HG03108 (cell line): ENCODE data around the gene BAIAP2L1.

ENCODE experiments used
- ATAC-seq: cut with Tn5 transposase; IDR thresholded peaks from one replicate; pipeline ENCODE4 v1.9.1; 2021; ENCODE audit warnings: moderate library complexity; ENCODE audit not compliant: unreplicated experiment

Gene BAIAP2L1

DNA sequence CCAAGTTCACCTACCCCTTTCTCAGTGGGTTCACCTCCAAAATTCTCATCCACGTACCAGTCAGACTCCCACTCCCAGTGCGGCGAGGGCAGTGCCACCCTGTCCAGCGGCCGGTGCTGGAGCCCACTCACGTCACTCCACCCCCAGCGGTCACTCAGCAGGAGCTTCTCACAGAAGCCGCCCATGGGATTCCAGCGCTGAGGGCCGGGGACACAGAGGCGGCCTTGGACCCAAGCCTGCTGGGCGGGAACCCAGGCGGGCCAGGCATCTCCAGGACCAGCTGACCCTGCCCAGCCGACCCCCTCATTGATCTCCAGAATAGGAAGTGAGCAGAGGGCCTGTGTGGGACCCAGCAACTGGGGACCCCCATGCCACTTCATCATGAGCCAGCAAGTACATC is 156.0 kb downstream of the BAIAP2L1 start:
- ATAC-seq, result no peak

DNA sequence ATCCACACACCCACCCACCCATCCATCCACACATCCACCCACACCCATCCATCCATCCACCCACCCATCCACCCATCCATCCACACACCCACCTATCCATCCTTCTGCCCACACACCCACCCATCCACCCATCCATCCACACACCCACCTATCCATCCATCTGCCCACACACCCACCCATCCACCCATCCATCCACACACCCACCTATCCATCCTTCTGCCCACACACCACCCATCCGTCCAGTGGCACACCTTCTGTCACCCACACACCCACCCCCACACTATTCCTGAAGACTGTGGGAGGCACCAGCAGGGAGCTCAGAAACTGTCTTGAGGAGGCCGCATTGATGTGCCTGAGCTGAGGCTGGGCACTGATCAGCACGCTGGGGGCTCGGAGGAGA is 158.0 kb downstream of the BAIAP2L1 start:
- ATAC-seq, result no peak

DNA sequence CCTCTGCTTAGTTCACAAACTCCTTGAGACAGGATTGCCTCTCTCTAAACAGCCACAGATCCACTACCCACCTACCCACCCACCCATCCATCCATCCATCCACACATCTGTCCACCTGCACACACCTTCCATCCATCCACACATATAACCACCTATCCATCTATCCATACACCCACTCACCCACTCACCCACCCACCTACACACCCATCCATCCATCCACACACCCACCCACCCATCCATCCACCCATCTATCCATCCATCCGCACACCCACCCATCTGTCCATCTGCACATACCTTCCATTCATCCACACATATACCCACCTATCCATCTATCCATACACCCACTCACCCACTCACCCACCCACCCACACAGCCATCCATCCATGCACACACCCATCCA is 158.5 kb downstream of the BAIAP2L1 start:
- ATAC-seq, result no peak

DNA sequence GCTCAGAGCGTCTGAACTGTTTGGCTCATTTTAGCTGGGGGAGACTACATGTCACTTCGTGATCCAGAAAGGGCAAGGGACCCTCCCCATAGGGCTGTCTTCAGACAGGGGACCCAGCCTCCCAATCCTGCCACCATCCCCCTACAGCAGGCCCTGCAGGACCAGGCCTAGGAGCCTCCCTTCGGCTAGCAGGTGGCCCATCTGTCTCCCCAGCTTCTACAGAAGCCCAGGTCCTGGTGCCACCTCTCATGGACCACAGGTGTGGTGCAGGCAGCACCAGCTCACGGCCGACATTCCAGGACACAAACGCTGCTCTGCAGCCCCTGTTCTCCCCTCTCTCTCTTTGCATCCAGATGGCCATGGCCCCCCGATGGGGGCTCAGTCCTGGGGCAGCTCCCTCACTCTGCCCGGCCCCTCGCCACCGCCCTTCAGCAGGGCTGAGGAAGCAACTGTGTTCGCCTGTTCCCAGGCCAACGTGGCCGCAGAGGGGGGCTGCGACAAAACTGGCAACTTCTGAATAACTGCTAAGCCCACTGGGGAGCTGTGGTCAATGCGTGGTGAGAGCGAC is 159.1 kb downstream of the BAIAP2L1 start:
- ATAC-seq, result no peak
